Measurements from ENCODE around the gene GALNT15.
A peak's percentile ranks its signal among the peaks of the same experiment; 100 is the strongest.

Gene GALNT15

DNA sequence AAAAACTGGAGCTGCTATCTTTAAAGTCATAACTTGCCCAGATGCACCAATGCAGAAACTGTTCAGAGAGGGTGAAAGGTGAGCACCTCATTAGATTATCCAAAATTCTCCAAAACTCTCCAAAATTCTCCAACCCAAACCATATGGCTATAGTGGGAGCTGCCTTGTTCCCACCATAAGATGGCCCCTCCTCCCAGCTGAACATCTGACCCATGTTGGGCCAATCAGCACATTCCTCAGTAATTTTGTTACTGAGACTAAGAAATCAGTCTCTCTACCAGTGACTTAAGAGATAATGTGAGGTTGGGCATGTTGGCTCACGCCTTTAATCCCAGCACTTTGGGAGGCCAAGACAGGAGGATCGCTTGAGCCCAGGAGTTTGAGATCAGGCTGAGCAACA, 57.5 kb downstream of the GALNT15 start:
- no peak overlapping the region for H3K4me3 ChIP-seq (ENCODE audit: low read depth, low read length)
- TF ChIP-seq, protein P1, sequence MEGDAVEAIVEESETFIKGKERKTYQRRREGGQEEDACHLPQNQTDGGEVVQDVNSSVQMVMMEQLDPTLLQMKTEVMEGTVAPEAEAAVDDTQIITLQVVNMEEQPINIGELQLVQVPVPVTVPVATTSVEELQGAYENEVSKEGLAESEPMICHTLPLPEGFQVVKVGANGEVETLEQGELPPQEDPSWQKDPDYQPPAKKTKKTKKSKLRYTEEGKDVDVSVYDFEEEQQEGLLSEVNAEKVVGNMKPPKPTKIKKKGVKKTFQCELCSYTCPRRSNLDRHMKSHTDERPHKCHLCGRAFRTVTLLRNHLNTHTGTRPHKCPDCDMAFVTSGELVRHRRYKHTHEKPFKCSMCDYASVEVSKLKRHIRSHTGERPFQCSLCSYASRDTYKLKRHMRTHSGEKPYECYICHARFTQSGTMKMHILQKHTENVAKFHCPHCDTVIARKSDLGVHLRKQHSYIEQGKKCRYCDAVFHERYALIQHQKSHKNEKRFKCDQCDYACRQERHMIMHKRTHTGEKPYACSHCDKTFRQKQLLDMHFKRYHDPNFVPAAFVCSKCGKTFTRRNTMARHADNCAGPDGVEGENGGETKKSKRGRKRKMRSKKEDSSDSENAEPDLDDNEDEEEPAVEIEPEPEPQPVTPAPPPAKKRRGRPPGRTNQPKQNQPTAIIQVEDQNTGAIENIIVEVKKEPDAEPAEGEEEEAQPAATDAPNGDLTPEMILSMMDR (IDR thresholded peaks at IDR 0.05; ENCODE audit: control insufficient read depth, extremely low read depth, insufficient read depth): no peak
- DNase-seq (ENCODE audit: low read depth): no peak

DNA sequence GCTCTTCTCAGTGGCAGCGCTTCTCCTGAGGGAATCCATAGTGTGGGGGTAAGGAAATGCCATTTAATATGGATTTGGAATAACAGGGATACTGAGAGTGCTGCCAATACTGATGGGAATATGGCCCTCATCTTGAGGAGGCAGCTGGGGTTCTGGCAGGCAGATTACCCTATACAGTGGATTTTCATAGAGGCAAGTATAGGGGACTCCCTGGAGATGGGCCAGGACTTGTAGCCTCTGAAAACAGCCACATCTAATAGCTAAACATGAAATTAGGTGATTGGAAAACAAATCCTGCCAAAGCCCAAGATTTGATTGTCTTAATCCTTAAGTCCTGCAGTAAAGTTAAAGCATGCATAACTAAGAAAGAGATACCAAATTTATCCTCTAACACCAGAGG, 59.3 kb downstream of the GALNT15 start:
- no peak overlapping the region for H3K4me3 ChIP-seq (ENCODE audit: low read depth, low read length)
- TF ChIP-seq, protein P1 (IDR thresholded peaks at IDR 0.05; ENCODE audit: control insufficient read depth, extremely low read depth, insufficient read depth): no peak
- no peak for DNase-seq (ENCODE audit: low read depth)

DNA sequence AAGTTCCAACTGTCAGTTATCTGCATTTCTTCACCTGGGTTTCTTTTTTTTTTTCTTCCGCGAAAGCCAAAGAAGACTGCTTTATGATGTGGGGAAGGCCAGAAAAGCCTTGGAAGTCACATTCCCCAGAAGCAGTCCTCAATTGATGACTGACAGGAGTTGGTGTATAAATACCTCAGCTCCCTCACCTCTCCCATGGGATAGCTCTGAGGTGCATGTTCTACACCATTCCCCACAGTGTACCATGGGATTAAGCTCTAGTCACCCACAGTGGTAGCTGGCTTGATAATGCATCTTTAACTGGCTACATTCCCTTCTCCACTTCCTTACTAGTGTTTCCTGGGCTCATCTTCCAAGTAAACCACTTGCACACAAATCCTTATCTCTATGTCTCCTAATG, 59.8 kb downstream of the GALNT15 start:
- DNase-seq (ENCODE audit: low read depth): no peak
- H3K4me3 ChIP-seq (ENCODE audit: low read depth, low read length): no peak overlapping the region
- TF ChIP-seq, protein P1 (IDR thresholded peaks at IDR 0.05; ENCODE audit: control insufficient read depth, extremely low read depth, insufficient read depth): no peak

DNA sequence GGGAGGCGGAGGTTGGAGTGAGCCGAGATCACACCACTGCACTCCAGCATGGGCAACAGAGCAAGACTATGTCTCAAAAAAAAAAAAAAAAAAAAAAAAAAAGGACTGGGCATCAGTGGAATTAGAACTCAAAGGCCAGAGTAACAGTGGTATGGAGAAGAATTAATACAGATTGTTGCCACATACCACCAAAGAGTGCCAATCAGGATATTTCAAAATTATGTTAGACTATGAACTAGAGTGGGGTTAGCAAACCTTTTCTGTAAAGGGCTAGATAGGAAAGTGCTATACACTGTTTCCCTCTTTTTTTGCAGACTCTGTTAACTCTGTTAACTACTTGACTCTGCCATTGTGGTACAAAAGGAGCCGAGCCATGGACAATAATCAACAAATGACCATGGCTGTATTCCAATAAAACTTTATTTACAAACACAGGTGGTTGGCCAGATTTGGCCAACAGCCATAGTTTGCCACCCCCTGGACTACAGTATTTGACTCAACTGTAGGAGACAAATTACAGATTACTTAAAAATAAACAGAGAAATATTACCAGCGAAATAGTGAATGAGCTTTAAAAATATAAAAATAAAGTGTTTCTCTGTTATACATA, 61.7 kb downstream of the GALNT15 start:
- DNase-seq (ENCODE audit: low read depth): no peak
- H3K4me3 ChIP-seq (ENCODE audit: low read depth, low read length): no peak overlapping the region
- TF ChIP-seq, protein P1 (IDR thresholded peaks at IDR 0.05; ENCODE audit: control insufficient read depth, extremely low read depth, insufficient read depth): no peak

DNA sequence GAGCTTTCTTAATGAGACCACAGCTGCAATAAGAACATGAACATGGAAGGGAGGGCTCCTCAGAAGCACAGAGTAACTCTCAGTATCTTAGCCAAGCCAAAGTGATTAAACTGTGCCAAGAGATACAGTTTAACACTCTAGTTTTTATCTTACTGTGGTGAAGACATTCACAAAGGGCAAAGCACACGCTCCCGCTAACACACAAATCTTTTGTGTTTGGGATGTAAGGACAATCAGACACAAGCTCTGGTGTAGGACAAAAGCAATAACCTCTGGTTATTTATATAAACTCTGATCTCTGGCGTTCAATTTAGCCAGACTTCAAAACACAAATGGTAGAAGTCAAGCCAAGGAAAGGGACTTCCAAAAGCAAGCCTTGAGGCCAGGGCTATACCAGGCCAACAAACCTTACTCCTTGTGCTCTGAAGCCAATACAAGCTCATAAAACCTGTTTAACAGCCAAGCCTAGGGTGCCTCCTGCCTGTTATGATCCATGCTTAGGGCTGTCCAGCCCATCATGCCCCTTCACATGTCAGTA, 62.4 kb downstream of the GALNT15 start:
- no peak overlapping the region for H3K4me3 ChIP-seq (ENCODE audit: low read depth, low read length)
- TF ChIP-seq, protein P1 (IDR thresholded peaks at IDR 0.05; ENCODE audit: control insufficient read depth, extremely low read depth, insufficient read depth): peak; percentile 39
- DNase-seq (ENCODE audit: low read depth): peak; percentile 76

DNA sequence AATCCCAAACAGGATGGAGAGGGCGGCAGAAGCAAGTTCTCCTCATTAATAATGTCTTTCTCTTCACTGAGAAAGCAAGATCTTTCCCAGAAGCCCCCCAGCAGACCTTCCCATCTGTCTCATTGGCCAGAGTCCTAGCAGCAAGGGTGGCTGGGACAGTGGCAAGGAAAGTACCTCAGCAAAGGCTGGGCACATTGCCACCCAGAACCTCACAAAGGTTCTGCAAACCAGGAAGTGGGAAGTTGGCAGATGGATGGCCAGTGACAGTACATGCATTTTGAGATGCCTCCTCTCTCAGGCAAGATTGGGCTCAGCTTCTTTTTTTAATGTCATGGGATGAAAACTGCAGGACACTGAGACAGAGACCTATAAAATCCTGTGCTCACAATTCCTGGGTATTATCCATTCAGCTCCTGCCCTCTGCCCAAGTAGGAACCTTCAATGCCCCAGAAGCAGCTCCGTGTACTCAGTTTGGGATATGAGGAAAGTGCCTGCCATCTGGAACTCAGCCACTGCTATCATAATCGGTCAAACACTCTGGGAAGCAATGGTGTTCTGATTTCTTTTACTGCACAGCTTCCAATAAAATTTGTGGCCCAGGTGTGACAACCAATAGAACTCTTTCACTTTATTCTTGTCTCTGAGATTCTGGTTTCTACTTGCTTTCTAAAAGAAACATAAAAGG, 64.7 kb downstream of the GALNT15 start:
- peak; percentile 60 for DNase-seq (ENCODE audit: low read depth)
- H3K4me3 ChIP-seq (ENCODE audit: low read depth, low read length): no peak overlapping the region
- TF ChIP-seq, protein P1 (IDR thresholded peaks at IDR 0.05; ENCODE audit: control insufficient read depth, extremely low read depth, insufficient read depth): no peak

All from LNCaP clone FGC (cell line).